AG09319 (cell line): ENCODE measurements around the gene PEAR1.

Experiments
- DNase-seq: peaks from one replicate; pipeline ENCODE4 v3.0.0-alpha.2; 2010; ENCODE audit warnings: low read depth; ENCODE audit errors: extremely low read depth
- TF ChIP-seq, protein P1 (sequence below): IDR thresholded peaks from 2 replicates; pipeline ENCODE4 v1.5.1; 2011; ENCODE audit warnings: low read depth, mild to moderate bottlenecking, inconsistent platforms, low read length, moderate library complexity

The PEAR1 gene

DNA sequence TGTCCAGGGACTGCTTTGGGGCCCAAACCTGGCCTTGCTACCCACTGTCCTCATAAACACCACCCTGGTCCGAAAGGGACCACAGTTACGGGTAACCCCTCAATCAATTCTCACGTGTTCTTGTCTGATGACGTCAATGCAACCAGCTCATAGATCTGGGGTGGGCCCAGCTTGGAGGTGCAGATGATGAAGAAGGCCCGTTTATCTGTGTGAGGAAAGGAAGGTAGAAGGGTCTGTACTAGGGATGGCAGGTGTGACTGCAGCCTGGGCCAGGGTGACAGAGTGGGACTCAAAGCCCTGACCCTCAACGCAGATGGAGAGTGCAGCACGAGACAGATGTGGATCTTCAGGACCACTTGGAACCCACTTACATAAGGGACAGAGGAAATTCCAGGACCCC, 49.1 kb downstream of the PEAR1 start:
- no peak for DNase-seq
- TF ChIP-seq, protein P1, sequence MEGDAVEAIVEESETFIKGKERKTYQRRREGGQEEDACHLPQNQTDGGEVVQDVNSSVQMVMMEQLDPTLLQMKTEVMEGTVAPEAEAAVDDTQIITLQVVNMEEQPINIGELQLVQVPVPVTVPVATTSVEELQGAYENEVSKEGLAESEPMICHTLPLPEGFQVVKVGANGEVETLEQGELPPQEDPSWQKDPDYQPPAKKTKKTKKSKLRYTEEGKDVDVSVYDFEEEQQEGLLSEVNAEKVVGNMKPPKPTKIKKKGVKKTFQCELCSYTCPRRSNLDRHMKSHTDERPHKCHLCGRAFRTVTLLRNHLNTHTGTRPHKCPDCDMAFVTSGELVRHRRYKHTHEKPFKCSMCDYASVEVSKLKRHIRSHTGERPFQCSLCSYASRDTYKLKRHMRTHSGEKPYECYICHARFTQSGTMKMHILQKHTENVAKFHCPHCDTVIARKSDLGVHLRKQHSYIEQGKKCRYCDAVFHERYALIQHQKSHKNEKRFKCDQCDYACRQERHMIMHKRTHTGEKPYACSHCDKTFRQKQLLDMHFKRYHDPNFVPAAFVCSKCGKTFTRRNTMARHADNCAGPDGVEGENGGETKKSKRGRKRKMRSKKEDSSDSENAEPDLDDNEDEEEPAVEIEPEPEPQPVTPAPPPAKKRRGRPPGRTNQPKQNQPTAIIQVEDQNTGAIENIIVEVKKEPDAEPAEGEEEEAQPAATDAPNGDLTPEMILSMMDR = no peak

DNA sequence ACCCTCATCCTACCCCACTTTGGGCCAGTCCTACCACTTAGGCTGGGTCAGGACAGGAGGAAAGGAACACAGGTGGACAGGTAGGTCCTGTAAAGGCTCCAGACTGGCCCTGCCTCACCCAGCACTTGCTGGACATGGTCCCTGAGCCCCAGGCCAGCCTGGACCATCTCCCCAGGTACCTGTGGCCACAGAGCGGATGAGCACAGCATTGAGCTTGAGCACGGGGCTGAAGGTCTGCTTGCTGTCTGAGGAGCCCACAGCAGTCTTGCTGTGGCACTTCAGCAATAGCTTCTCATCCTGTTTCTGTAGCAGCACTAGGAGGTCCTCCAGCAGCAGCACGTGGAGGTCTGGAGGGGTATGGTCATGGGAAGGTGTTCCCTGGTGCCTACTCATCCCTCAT, 50.2 kb downstream of the PEAR1 start:
- no peak for DNase-seq
- TF ChIP-seq, protein P1 = no peak

DNA sequence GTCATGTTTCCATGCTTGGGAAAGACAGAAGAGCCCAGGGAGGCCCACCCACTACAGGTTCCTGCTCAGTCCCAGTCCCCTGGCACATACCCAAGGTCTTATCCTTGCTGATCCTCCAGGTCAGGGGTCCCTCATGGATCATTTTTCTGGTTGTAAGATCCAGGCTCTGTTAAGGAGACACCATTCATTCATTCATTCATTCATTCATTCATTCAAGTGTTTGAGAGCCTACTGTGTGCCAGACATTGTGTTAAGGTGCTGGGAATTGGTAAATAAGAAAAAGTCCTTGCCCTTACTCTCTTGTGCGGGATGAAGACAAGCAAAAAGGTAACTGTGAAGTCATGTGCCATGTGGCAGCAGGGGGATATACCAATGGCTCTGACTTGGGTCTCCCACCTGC, 50.8 kb downstream of the PEAR1 start:
- DNase-seq = no peak
- TF ChIP-seq, protein P1 = no peak

DNA sequence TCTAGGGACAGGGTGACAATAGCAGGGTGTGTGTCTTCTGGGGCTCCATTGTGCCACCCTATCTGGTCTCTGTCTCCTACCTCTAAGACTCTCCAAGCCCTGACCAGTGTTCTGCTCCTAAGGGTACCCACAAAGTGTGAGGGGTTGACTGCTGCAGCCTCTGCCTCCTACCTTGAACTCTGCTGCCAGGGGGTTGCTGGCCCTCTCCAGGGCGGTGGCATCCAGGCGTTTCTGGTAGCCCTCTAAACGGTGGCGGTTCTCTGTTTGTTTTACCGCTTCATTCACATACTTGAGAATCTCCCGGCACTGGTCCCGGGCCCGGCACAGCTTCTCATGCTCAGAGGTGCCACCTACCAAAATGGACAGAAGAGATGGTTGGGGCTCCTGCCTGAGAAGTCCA, 51.3 kb downstream of the PEAR1 start:
- TF ChIP-seq, protein P1 = no peak
- DNase-seq = no peak

GRCh38 chr1:156945881-156946661, 52.6 kb downstream of the PEAR1 start:
- TF ChIP-seq, protein P1 = no peak
- DNase-seq = no peak

DNA sequence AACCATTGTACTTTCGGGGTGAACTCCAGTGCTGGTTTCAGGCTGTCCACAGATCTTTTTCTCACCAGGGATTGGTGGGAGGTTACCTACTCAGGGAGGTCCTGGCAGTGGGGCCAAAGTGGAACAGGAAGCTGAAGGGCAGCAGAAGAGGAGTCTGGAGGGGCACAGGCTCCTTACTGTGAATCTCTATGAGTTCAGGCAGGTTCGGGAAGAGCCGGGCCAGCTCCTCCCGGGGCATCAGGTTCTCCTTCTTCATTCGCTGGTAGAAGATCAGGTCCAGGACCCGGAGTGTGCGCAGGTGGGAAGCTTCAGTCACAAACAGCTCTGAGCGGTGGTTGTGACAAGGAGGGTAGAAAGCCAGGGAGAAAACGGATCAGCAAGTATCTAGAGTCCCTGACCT, 53.6 kb downstream of the PEAR1 start:
- DNase-seq = no peak
- TF ChIP-seq, protein P1 = no peak

GRCh38 chr1:156947818-156948525, 54.5 kb downstream of the PEAR1 start:
- TF ChIP-seq, protein P1 = no peak
- DNase-seq = no peak
